ENCODE results near the gene COLEC11.

The COLEC11 gene

GRCh38 chr2:3585261-3586109 is 9.4 kb upstream of the COLEC11 start:
- peak; percentile 70 for DNase-seq

GRCh38 chr2:3586220-3586619 is 8.7 kb upstream of the COLEC11 start:
- no peak for DNase-seq

- no peak for DNase-seq
These were observed 7.9 kb upstream of the COLEC11 start for GRCh38 chr2:3587021-3587420.

GRCh38 chr2:3587432-3587831 is 7.5 kb upstream of the COLEC11 start:
- no peak for DNase-seq

GRCh38 chr2:3588084-3588483 is 6.8 kb upstream of the COLEC11 start:
- DNase-seq = no peak

GRCh38 chr2:3589086-3589485 is 5.8 kb upstream of the COLEC11 start:
- no peak for DNase-seq

- DNase-seq = no peak
These were observed 492 bp downstream of the COLEC11 start for GRCh38 chr2:3595404-3595803.

GRCh38 chr2:3595985-3596384 is 1.1 kb downstream of the COLEC11 start:
- DNase-seq = no peak

- no peak for DNase-seq
These were observed 2.0 kb downstream of the COLEC11 start for GRCh38 chr2:3596901-3597417.

GRCh38 chr2:3597567-3597966 is 2.7 kb downstream of the COLEC11 start:
- no peak for DNase-seq

- peak; percentile 28 for DNase-seq
These were observed 3.4 kb downstream of the COLEC11 start for GRCh38 chr2:3598197-3598910.

- DNase-seq = no peak
These were observed 4.3 kb downstream of the COLEC11 start for GRCh38 chr2:3598912-3599854.

GRCh38 chr2:3600256-3600855 is 5.4 kb downstream of the COLEC11 start:
- no peak for DNase-seq

- no peak for DNase-seq
These were observed 6.8 kb downstream of the COLEC11 start for GRCh38 chr2:3601561-3602271.

GRCh38 chr2:3602553-3603339 is 7.8 kb downstream of the COLEC11 start:
- DNase-seq = no peak

- no peak for DNase-seq
These were observed 8.8 kb downstream of the COLEC11 start for GRCh38 chr2:3603536-3604206.

- no peak for DNase-seq
These were observed 9.4 kb downstream of the COLEC11 start for GRCh38 chr2:3604207-3604877.

- peak; percentile 91 for DNase-seq
These were observed 10.4 kb downstream of the COLEC11 start for GRCh38 chr2:3604991-3605961.

- no peak for DNase-seq
These were observed 11.1 kb downstream of the COLEC11 start for GRCh38 chr2:3606028-3606369.
